Effector CD4-positive, alpha-beta T cell (primary cell): ENCODE data around the gene KRT74. TPM values are rescaled to one million over a fixed set of nuclear protein-coding genes. Genes with fewer than 3 reads are reported as not detected.

Experiments
- DNase-seq: peaks from one replicate; pipeline ENCODE4 v3.0.0-alpha.2; 2020
- total RNA-seq: gene quantifications from one replicate; lab custom pipeline; 2026; lab: John Stamatoyannopoulos, UW

Gene KRT74
- total RNA-seq: not detected

DNA sequence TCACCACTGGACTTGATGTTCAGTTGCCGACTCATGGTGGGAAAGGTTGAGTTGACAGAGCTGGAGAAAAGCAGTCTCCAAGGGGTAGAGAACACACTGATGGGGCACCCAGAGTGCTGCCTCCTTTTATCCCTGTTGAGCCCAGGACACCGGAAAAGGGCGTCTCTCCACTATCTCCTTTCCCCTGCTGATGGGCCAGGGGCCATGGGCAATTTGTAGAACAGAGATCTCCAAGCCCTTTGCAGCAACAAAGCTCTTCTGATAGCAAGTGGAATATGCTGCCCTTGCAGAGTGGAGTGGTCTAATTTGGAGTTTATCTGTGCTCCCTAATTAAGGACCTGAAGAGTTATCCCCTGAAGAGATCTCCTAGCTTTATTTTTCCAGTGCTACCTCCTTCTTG lies at the start of gene KRT74:
KRT74 (minus strand) TSS at position 101 of the 400 bp plus-strand sequence; CDS start at position 35, 66 bp downstream.
- DNase-seq: no peak

DNA sequence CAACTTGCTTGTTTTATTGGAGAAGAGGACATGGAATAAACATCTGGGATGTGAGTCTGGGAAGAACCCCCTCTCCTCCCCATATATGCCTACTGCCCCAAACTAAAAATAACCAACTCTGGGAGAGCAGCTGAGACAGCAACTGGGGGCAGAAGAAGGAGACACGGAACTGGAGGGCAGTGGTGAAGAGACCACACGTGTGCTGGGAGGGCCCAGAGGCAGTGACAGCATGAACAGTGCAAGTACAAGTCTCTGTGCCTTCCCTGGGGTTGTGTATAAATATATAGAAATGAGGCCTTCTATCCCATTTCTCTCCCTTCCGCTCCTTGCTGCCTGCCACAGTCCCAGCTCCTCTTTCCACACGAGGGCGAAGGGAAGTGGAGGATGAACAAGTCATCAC lies 48.7 kb upstream of the KRT74 start:
- no peak for DNase-seq

DNA sequence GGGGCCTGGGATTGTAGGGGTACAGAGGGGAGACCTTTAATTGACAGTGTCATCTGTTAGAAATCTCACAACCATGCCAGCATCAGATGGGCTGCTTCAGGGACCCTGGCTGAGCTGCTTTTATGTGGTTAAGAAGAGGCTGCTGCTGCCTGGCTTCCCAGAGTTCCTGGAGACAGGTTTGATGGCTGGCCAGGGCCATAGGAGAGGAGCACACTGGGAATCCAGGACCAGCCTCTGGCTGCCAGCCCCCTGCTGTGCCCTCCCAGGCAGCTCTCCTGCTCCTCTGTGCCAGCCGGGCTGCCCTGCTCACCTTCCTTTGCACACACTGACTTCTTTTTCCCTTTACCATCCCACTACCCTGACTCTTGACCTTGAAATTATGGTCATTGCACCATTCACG lies 45.2 kb upstream of the KRT74 start:
- no peak for DNase-seq

DNA sequence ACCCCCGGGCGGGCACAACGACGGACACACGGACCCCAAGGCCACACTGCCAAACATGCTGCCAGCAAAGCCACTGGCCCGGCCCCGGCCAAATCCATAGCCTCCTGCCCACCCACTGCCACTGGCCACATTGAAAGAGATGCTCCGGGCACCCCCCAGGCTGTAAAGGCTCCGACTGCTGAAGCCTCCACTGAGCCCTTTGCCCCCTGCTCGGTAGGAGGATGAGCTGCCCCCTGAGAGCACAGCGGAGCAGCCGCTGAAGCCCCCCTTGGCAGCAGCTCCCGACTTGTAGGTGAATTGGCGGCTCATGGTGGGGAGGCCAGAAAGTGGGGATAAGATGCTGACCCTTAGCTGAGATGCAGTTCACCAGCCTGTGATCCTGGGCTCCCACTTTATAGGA lies 44.6 kb upstream of the KRT74 start, which contains the start of gene KRT73:
KRT73 (minus strand) TSS at position 344 of the 400 bp plus-strand sequence; CDS start at position 309, 35 bp downstream.
- no peak for DNase-seq

DNA sequence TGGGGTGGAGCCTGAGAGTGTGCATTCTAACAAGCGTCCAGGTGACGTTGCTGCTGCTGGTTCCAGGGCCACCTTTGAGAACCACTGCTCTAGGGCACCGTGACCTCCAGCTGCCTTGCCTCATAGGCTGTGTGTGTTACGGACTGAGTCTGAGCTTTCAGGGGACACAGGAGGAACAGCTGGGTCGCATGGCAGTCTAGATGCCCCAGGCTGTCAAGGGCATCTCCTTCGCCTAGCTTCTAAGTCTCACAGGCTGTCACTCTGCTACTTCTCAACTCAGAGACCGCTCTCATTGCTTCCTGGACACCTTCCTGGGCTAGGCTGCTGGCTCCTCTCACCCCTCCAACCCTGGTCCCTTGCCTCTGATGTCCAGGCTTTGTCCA lies 43.8 kb upstream of the KRT74 start:
- no peak for DNase-seq

DNA sequence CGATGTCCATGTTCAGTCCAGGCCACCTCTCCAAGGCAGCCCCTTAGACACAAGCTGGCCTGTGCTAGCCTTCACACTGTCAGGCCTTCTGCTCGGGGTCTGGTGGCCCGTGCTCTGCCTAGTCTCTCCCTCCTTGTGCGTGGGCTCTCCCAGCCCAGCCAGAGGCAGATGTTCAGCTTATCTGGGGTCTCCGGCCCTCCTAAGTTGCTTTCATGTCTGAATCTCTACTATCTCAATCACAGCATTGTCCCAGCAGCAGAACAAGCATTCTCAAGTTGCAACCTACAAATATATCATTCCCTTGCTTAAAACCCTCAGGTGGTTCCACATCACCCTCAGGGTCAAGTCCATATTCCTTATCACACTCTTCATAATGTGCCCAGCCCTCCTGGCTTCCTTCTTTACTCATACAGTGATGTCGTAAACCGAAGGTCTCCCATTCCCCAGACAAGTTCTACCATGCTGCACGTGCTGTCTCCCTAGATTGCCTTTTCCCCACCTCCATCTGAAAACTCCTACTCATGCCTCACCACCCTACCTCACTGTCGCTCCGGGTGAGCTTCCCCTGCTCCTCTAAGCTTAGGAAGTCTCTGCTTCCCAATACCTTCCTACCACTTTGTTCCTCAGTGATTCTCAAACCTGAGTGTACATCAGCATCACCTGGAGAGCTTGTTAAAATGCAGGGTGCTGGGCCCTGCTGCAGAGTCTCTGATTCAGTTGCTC lies 43.2 kb upstream of the KRT74 start:
- DNase-seq: no peak

DNA sequence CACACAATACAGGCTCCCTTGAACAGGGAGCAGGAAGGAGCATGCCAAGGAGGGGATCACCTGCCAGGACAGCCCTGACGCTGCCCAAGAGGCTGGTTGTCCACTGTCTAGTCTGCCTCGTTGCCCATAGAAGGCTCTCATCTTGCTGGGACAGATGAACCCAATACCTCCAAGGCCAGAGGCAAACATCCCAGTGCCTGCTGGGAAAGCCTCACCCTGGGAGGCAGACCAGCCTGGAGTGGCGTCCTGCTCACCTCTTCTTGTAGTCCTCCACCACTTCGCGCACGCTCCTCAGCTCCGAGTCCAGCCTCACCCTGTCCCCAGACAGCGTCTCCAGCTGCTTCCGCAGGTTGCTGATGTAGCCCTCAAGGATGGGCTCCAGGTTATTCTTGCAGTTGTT lies 42.3 kb upstream of the KRT74 start:
- no peak for DNase-seq

DNA sequence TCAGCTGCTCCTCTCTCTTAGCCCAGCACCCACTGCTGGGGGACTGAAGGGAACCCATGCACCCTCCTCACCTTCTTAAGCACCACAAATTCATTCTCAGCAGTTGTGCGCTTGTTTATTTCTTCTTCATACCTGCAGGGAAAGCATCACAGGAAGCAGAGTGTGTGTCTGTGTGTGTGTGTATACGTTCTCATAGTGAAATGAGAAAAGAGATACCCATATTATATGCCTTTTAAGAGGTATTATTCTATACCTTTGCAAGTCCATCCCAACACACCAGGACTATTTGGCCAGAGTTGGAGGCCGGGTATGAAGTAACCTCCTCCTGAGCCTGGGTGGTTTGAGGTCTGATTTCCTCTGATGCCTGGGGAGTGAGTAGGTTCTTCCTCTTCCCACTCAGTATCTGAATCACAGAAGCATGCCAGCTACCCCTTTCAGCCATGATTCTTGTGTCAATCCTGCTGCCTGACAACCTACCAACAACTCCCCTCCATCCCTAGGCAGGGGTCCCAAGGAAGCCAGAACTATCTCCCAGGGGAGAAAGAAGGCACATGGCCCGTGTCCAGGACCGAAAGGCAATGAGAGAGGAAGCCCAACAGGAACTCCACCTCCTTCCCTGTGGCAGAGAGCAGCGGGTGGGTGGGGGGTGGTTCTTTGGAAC lies 41.7 kb upstream of the KRT74 start:
- DNase-seq: no peak

DNA sequence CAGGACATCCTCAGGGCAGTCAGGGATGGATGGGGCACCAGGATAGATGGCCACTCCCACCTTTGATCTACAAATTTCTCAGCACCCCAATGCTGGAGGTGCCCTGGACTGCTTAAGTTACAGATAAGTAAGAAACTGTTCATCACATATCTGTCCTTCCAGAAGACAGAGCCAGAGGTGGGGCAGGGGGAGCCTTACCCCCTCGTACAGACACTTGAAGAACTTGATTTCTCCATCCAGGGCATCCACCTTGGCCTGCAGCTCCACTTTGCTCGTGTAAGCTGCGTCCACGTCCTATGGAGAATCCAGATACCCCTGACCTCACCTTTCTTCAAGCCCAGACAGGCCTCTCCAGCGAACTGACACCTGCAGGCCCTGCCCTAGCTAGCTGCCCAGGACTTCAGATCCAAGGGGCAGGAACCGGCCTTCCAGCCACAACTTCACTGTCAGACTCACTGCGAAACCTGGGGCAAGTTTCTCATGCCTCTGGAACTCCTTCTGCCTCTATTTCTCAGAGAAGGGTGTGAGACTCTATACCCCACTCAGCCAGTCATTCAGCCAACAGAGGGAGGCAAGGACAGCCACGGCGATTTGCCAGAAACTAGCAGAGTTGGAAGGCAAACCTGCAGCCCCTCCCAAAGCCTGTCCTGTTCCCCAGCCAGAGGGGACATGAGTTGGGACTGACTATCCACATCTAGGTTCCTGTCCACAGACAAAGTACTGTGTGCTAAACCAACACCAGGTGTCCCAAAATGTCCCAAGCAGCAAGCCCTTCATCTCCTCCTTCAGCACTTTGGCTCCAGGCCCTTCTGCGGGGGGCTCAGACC lies 41.0 kb upstream of the KRT74 start:
- DNase-seq: no peak

DNA sequence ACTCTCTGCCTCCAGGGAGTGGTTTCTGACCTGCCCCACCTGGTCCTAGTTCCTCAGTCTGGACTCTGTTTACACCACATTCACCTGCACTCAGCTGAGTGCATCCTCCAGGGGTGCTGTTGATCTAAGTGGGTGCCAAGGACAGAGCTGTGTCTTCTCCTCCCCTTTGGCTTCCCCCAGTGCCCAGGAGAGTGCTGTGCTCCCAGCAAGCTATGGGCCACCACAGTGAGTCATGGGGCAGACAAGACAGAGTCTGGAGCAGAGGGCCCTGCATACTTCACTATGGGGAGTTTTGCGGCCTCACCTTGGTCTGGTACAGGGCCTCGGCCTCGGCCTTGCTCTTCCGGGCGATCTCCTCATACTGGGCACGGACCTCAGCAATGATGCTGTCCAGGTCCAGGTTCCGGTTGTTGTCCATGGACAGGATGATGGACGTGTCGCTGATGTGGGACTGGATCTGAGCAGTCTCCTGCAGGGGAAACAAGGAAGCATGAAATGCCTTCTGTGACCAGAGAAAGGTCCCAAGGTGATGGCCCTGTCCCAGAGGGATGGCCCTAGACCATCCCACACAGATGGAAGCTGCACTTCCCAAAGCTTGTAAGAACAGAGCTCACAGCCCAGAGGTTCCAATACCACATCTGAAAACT lies 39.9 kb upstream of the KRT74 start:
- DNase-seq: no peak

DNA sequence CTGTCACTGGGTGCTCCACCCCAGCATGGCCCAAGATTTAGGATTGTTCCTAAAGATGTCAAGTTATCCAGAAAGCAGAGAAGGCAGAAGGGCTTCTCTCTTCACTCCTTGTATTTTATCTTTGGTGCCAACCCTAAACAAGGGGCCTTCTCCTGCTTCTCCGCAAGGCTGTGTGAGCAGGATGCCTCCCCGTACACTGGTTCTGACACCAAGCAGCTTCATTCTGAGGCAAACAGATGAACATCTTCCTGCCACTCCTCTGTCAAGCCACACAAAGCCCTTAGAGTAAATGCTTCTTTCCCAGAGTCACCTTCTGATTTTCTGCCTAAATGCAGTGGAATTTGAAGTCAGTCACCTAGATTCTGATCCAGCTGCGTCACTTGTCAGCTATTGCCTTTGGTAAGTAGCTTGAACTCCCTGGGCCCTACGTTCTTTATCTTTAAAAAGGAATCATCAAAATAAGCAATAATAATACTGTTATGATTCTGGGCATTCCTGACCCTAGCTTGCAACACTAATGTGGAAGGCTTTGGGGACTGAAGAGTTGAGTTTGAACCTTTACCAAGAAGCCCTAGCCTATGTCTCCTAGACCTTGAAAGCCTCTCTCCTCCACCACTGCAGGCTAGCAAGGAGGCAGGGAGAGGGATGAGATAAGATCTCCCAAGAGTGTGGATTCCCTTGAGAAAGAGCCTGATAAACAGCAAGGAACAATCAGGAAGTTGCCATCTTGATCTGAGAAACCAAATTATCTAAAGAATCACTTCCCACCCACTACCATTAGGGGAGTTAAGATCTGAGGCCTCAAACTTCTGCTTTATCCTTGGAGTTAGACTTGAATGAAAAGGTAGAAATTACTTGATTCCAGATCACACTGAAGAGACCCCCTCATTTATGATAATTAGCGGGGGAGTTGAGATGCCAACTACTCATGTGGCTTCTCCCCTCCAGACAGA lies 39.1 kb upstream of the KRT74 start:
- no peak for DNase-seq

DNA sequence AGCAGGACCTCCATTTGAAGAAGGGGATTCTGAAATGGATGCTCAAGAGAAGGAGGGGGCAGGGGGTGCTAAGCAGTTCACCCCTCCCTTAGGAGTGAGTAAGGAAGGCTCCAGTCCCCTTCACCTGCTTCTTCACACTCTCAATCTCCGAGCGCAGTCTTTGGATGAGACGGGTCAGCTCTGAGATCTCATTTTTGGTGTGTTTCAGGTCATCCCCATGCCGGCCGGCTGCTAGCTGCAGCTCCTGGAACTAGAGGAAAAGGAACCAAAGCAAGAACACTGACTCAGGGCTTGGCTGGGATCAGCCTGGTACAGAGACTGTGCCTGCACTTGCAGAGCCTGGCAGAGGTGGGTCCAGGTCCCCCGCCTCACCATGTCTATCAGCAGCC lies 37.4 kb upstream of the KRT74 start:
- DNase-seq: no peak

DNA sequence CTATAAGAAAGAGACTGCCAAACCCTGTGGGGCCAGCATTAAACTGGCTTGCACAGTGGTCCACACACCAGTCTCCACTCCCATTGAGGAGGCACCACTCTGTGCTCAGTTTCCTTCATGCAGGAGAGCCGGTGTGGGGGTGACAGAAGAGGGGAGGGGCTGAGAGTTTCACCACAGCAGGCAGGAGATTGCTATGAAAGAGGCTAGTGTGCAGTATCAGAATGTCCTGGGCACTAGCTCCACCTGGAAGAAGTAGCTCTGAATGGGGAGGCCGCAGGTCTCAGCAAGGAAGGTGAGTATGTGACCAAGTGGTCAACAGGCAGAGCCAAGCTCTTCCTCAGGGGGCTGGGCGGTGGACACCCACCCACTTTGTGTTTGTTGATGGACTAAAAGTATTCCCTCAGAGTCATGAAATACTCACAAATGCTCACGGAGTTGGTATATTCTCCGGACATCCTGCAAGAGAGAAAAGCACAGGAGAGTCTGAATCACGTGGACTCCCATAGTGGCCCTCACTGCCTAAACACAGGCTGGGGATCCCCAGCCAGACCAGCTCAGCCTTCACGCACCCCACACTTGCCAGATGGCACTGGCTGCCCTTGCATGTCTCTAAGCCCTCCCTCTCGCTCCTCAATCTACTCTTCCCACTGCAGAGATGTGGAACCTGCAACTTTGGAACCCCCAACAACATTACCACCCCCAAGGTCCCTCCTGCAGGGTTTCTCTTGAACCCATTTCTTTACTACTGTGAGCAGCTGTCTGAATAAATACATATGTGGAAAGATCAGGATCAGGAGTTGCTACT lies 35.4 kb upstream of the KRT74 start:
- DNase-seq: no peak

DNA sequence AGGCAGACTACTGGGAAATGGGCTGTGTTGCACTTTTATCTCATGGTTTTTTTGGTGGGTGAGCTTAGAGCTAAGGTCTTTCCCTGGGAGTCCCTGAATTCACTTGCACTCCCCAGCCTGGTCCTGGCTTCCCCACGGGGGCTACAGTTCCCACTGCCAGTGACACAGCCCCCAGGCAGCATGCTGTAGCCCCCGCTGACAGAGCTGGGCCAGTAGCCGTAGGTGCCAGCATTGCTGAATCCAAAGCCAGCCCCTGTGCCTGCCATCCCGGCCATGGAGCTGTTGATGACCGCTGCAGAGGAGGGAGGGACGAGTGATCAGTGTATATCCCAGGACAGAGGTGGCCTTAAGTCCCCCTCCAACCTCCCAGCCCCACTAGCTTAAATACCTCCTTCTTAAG lies 34.5 kb upstream of the KRT74 start:
- no peak for DNase-seq

DNA sequence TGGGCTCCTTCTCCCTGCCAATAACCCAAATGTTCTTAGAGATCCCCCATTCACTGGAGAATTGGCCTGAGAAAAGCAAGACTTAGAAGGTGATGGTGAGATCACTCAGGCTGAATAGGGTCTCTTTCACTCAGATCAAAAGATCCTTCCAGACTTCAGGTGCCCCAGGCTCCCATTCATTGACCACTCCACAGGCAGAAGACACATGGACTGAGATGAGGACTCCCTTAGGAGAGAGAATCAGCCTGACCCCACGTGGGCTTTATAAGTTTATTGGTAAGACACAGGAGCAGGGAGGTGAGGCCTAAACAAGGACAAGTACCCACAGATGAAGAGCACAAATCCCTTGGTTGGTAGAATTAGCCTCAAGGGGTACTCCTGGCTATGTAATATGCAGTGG lies 33.7 kb upstream of the KRT74 start:
- DNase-seq: no peak

DNA sequence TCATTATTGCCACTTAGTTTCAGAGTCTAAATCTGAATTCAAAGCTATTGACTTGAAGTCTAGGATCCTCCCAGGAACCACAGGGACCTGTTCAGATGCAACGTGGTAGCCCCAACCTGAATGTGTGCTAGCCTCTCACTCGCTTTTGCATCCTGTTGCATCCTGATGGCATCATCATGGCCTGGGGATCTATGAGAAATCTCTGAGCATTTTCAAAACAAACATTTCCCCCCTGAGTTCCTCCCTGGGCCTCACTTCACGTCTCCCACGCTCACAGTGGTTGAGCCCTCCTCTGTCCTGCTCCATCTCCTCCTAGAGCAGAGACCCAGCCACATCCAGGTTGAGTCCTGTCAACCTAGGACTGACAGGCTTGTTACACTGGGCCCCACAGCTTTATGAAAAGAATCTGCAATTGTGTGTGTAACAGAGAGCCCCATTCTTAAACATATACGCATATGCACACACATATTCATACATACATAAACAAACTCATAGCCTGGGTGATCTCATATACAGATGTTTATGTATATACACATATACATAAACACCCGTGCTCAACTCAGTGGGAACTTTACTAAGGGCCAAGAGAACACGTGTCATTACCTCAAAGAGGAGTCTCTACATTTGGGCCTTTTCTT lies 33.1 kb upstream of the KRT74 start:
- DNase-seq: no peak

DNA sequence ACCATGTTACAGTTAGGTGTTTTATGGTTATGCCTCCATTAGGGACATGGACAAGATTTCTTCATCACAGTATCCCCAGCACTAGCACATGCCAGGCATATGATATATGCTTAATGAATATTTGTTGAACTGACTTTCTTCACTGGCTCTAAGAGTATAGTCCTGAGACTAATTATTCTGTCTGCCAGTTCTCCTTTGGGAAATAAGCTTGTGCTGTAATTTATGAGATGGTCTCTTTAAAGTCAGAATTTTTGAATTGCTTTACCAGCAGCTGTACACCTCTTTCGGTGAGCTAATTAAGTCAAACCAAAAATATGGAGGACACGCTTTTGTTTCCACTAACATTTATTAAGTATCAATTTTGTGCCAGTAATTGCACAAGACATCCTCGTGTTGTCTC lies 32.5 kb upstream of the KRT74 start:
- no peak for DNase-seq

DNA sequence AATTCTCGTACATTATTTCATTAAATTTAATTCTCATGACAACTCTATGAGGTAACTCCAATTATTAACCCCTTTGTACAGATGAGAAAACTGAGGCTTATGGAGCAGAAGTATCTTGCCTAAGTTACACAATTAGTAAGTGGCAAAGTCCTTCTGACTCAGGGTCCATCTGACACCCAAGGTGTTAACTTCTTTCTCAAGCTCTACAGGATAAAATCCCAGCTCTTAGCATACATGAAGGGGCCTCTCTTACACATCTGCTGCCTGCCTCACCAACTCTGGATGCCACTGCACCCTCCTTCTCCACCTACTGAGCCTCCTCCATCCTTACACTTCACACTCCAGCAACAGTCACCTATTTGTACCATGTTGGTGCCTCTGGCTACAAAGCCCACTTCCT lies 31.9 kb upstream of the KRT74 start:
- DNase-seq: no peak

DNA sequence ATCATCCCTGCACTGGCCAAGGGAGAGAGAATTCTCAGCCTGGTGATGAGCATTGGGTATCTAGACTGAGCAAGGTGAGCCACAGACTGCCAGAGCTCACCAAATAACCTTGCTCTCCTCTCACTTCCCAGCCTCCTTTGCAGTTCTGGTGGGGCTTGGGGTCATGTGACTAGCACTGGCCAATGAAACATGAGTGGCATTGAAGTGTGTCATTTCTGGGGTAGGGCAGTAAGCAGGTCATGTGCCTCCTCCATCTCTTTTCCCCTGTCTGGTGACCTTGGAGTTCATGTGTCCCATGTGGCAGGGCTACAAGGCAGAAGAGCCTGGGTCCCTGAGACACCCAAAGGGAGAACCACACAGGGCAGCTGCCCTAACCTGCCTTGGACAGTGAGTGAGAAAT lies 31.2 kb upstream of the KRT74 start:
- DNase-seq: no peak

DNA sequence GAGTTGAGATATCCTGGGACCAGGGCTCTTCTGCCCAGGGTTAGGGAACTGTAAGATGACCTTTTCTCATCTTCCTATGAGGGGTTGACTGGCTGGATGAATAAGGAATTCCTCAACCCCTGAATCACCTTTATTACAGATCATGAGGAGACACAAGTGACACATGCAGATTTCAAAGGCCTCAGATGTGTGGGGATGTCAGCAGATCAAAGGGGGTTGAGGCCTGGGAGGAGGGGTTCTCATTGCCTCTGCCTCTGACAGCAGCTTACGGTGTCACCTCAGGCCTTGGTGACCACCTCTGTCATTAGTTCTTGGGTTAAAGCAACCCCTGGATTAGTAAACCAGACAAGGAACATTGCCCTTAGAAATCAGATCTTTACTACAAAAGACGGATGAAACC lies 29.7 kb upstream of the KRT74 start:
- no peak for DNase-seq

DNA sequence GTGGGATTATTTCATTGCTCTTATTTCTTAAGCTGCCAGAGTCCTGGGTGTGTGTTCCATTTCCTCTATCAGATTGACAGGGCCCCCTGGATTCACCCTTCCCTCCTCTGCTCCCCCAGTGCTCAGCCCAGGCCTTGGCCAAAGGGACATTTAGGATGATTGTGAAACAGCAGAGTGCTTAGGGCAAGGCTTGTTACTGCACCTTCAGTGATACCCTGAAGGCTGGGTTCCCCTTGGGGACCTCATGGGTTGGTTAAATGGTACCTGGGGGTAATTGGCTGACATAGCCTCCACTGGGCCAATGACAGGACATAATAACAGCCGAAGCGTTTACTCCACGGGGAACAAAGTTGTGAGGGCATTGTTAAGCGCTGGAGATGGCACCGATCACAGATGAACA lies 28.9 kb upstream of the KRT74 start:
- DNase-seq: no peak
